SK-N-MC (cell line): ENCODE results near the gene FZD1.

Experiments
- DNase-seq: peaks from one replicate; pipeline ENCODE4 v3.0.0-alpha.2; 2011; ENCODE audit warnings: low read depth, low spot score
- H3K27ac ChIP-seq: fragments of 200-600 bp; sonication (generic); 2 replicates; pipeline ENCODE4 v1.5.1; 2016; ENCODE audit warnings: mixed run types
- H3K36me3 ChIP-seq: fragments of 200-600 bp; sonication (generic); 2 replicates; pipeline ENCODE4 v1.6.1; 2017; ENCODE audit warnings: antibody characterized with exemption, low read length, mixed read lengths; ENCODE audit not compliant: insufficient read depth
- H3K4me3 ChIP-seq: fragments of 200-600 bp; sonication (generic); 2 replicates; pipeline ENCODE4 v1.5.1; 2016
- H3K9ac ChIP-seq: fragments of 200-600 bp; sonication (generic); 2 replicates; pipeline ENCODE4 v1.8.0; 2017; ENCODE audit warnings: mixed run types, mixed read lengths; ENCODE audit not compliant: insufficient read length
- H3K9me3 ChIP-seq: fragments of 200-600 bp; sonication (generic); 2 replicates; pipeline ENCODE4 v1.6.1; 2017; ENCODE audit warnings: low read depth, mild to moderate bottlenecking, antibody characterized with exemption, low read length, moderate library complexity, mixed read lengths
- EZH2 ChIP-seq: fragments of 200-600 bp; sonication (generic); IDR thresholded peaks from one replicate; pipeline ENCODE4 v1.6.1; 2017; ENCODE audit warnings: antibody characterized with exemption
- FOXP2 ChIP-seq: optimal IDR thresholded peaks from 2 replicates; pipeline ENCODE3; 2011; ENCODE audit warnings: mild to moderate bottlenecking, moderate library complexity; ENCODE audit not compliant: insufficient read depth; ENCODE audit errors: extremely low read length, control extremely low read depth
- POLR2AphosphoS5 ChIP-seq: IDR thresholded peaks from 2 replicates; pipeline ENCODE4 v1.6.1; 2012; ENCODE audit warnings: mild to moderate bottlenecking, low read depth, low read length, borderline replicate concordance

FZD1 gene

GRCh38 chr7:91270372-91270771 lies 6.1 kb downstream of the FZD1 start:
- no peak for DNase-seq
- H3K9me3 ChIP-seq, result no peaks in the 10 kb centered on the region
- no peak for TF ChIP-seq FOXP2
- TF ChIP-seq POLR2AphosphoS5, result no peak
- peaks cover 33% of the 10 kb centered on the region for H3K36me3 ChIP-seq
- no peak overlapping the region for H3K9ac ChIP-seq
- no peak overlapping the region for H3K4me3 ChIP-seq
- no peak overlapping the region for H3K27ac ChIP-seq

- no peak for DNase-seq
- Histone ChIP-seq H3K4me3 (no peak overlapping the region), H3K27ac (no peak overlapping the region), H3K9ac (no peak overlapping the region), H3K9me3 (0 out of 2 replicates have a peak, but pooled peaks cover 2% of the 10 kb centered on the region), H3K36me3 (no peaks in the 10 kb centered on the region)
- TF ChIP-seq FOXP2, result no peak
- TF ChIP-seq POLR2AphosphoS5, result no peak
- no peak for TF ChIP-seq EZH2
Observed at GRCh38 chr7:91276909-91277308, 12.7 kb downstream of the FZD1 start.

- no peaks in the 10 kb centered on the region for H3K36me3 ChIP-seq
- no peak overlapping the region for H3K9ac ChIP-seq
- DNase-seq, result no peak
- no peak overlapping the region for H3K27ac ChIP-seq
- TF ChIP-seq EZH2 (no peak), POLR2AphosphoS5 (no peak), FOXP2 (no peak)
- H3K4me3 ChIP-seq, result no peak overlapping the region
- 0 out of 2 replicates have a peak, but pooled peaks cover 3% of the 10 kb centered on the region for H3K9me3 ChIP-seq
Observed at GRCh38 chr7:91280185-91280584, 16.0 kb downstream of the FZD1 start.

- Histone ChIP-seq H3K4me3 (no peak overlapping the region), H3K27ac (no peak overlapping the region), H3K36me3 (no peaks in the 10 kb centered on the region), H3K9me3 (0 out of 2 replicates have a peak, but pooled peaks cover 3% of the 10 kb centered on the region), H3K9ac (no peak overlapping the region)
- TF ChIP-seq FOXP2 (no peak), EZH2 (no peak), POLR2AphosphoS5 (no peak)
- DNase-seq, result no peak
Observed at GRCh38 chr7:91280604-91281003, 16.4 kb downstream of the FZD1 start.

- no peak overlapping the region for H3K9ac ChIP-seq
- no peak for TF ChIP-seq FOXP2
- TF ChIP-seq POLR2AphosphoS5, result no peak
- TF ChIP-seq EZH2, result no peak
- 0 out of 2 replicates have a peak, but pooled peaks cover 3% of the 10 kb centered on the region for H3K9me3 ChIP-seq
- no peaks in the 10 kb centered on the region for H3K36me3 ChIP-seq
- no peak for DNase-seq
- no peak overlapping the region for H3K4me3 ChIP-seq
- H3K27ac ChIP-seq, result peak overlapping the region; percentile 32
Observed at GRCh38 chr7:91285696-91286355, 21.6 kb downstream of the FZD1 start.

GRCh38 chr7:91286432-91286831 lies 22.2 kb downstream of the FZD1 start:
- H3K27ac ChIP-seq, result peak overlapping the region; percentile 32; the same call in 1 of the 2 replicates
- TF ChIP-seq POLR2AphosphoS5, result no peak
- no peak for TF ChIP-seq FOXP2
- TF ChIP-seq EZH2, result no peak
- no peaks in the 10 kb centered on the region for H3K36me3 ChIP-seq
- H3K9me3 ChIP-seq, result 0 out of 2 replicates have a peak, but pooled peaks cover 3% of the 10 kb centered on the region
- H3K4me3 ChIP-seq, result no peak overlapping the region
- no peak overlapping the region for H3K9ac ChIP-seq
- DNase-seq, result no peak

GRCh38 chr7:91287371-91288084 lies 23.3 kb downstream of the FZD1 start:
- no peak for DNase-seq
- no peak overlapping the region for H3K9ac ChIP-seq
- no peaks in the 10 kb centered on the region for H3K36me3 ChIP-seq

GRCh38 chr7:91288208-91288824 lies 24.1 kb downstream of the FZD1 start:
- Histone ChIP-seq H3K9me3 (no peaks in the 10 kb centered on the region), H3K9ac (no peak overlapping the region), H3K27ac (no peak overlapping the region), H3K36me3 (no peaks in the 10 kb centered on the region), H3K4me3 (no peak overlapping the region)
- TF ChIP-seq POLR2AphosphoS5 (no peak), EZH2 (no peak), FOXP2 (no peak)
- DNase-seq, result no peak

More at GRCh38 chr7:91287371-91288084, 23.3 kb downstream of the FZD1 start:
- H3K4me3 ChIP-seq, result no peak overlapping the region
- H3K27ac ChIP-seq, result peak overlapping the region; percentile 33; the same call in 1 of the 2 replicates
- H3K9me3 ChIP-seq, result no peaks in the 10 kb centered on the region
- TF ChIP-seq FOXP2, result no peak
- no peak for TF ChIP-seq POLR2AphosphoS5
- no peak for TF ChIP-seq EZH2
